ENCODE data around the gene CPOX.

Gene CPOX

GRCh38 chr3:98596541-98597500 lies 3.4 kb upstream of the CPOX start:
- DNase-seq (ENCODE audit: extremely low read depth in 1 of 2, low read depth in 1 of 2), result no peak

GRCh38 chr3:98596087-98596486 lies 2.7 kb upstream of the CPOX start:
- DNase-seq (ENCODE audit: extremely low read depth in 1 of 2, low read depth in 1 of 2), result no peak

- no peak for DNase-seq (ENCODE audit: extremely low read depth in 1 of 2, low read depth in 1 of 2)
These were observed 1.4 kb upstream of the CPOX start for GRCh38 chr3:98594628-98595324.

GRCh38 chr3:98592345-98592935 lies 971 bp downstream of the CPOX start:
- DNase-seq (ENCODE audit: extremely low read depth in 1 of 2, low read depth in 1 of 2), result no peak

- DNase-seq (ENCODE audit: extremely low read depth in 1 of 2, low read depth in 1 of 2), result no peak
These were observed 3.9 kb downstream of the CPOX start for GRCh38 chr3:98589331-98590036.

- DNase-seq (ENCODE audit: extremely low read depth in 1 of 2, low read depth in 1 of 2), result no peak
These were observed 5.3 kb downstream of the CPOX start for GRCh38 chr3:98588065-98588464.

GRCh38 chr3:98587654-98588053 lies 5.8 kb downstream of the CPOX start:
- no peak for DNase-seq (ENCODE audit: extremely low read depth in 1 of 2, low read depth in 1 of 2)

GRCh38 chr3:98584547-98584946 lies 8.9 kb downstream of the CPOX start:
- DNase-seq (ENCODE audit: extremely low read depth in 1 of 2, low read depth in 1 of 2), result no peak

GRCh38 chr3:98583766-98584165 lies 9.6 kb downstream of the CPOX start:
- no peak for DNase-seq (ENCODE audit: extremely low read depth in 1 of 2, low read depth in 1 of 2)

GRCh38 chr3:98582042-98582441 lies 11.4 kb downstream of the CPOX start:
- no peak for DNase-seq (ENCODE audit: extremely low read depth in 1 of 2, low read depth in 1 of 2)

GRCh38 chr3:98581474-98581873 lies 11.9 kb downstream of the CPOX start:
- no peak for DNase-seq (ENCODE audit: extremely low read depth in 1 of 2, low read depth in 1 of 2)

- DNase-seq (ENCODE audit: extremely low read depth in 1 of 2, low read depth in 1 of 2), result no peak
These were observed 12.7 kb downstream of the CPOX start for GRCh38 chr3:98580401-98581386.

GRCh38 chr3:98577178-98577895 lies 16.1 kb downstream of the CPOX start:
- no peak for DNase-seq (ENCODE audit: extremely low read depth in 1 of 2, low read depth in 1 of 2)

GRCh38 chr3:98574132-98574531 lies 19.3 kb downstream of the CPOX start:
- DNase-seq (ENCODE audit: extremely low read depth in 1 of 2, low read depth in 1 of 2), result peak in 1 of 2 donors; percentile 32

GRCh38 chr3:98573181-98573728 lies 20.2 kb downstream of the CPOX start:
- DNase-seq (ENCODE audit: extremely low read depth in 1 of 2, low read depth in 1 of 2), result no peak

GRCh38 chr3:98568402-98568801 lies 25.0 kb downstream of the CPOX start:
- DNase-seq (ENCODE audit: extremely low read depth in 1 of 2, low read depth in 1 of 2), result no peak

- DNase-seq (ENCODE audit: extremely low read depth in 1 of 2, low read depth in 1 of 2), result peak in 1 of 2 donors; percentile 8
These were observed 25.6 kb downstream of the CPOX start for GRCh38 chr3:98567666-98568270.

GRCh38 chr3:98565843-98566242 lies 27.6 kb downstream of the CPOX start:
- no peak for DNase-seq (ENCODE audit: extremely low read depth in 1 of 2, low read depth in 1 of 2)

All from stimulated activated CD8-positive, alpha-beta memory T cell treated with anti-CD3 and anti-CD28 coated beads, Interleukin-7, amount 100 ng/mL, for 48 hours (primary cell).